DMS 273 (cell line): ENCODE measurements around the gene MORN4.
"Not testable (repeated sequence)": the region's sequence is repeated elsewhere in the genome, so short reads cannot be mapped to it uniquely, and the experiment has no call there.

ENCODE experiments used
- DNase-seq: peaks from one replicate; lab custom pipeline; 2025; ENCODE audit not compliant: unreplicated experiment; lab: John Stamatoyannopoulos, UW

Gene MORN4

GRCh38 chr10:97598407-97599271, 34.7 kb downstream of the MORN4 start:
- no peak for DNase-seq

DNA sequence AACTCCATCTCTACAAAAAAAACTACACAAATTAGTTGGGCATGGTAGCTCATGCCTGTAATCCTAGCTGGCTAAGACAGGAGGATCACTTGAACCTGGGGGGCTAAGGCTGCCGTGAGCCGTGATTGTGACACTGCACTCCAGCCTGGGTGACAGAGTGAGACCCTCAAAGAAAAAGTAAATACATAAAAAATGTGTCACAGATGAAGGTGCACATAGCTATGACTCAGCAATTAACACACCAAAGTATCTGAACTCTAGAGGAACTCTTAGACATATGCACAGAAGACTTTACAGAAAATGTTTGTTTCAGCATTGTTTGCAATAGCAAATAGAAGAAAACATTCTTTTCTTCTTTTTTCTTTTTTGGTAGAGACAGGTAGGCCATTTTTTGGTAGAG, 35.5 kb downstream of the MORN4 start:
- no peak for DNase-seq

- DNase-seq = no peak
Observed at GRCh38 chr10:97596101-97597082, 36.9 kb downstream of the MORN4 start.

- DNase-seq = no peak
Observed at GRCh38 chr10:97593421-97593820, 39.9 kb downstream of the MORN4 start.

GRCh38 chr10:97590748-97591495, 42.4 kb downstream of the MORN4 start:
- peak; percentile 65 for DNase-seq

- no peak for DNase-seq
Observed at GRCh38 chr10:97590082-97590747, 43.1 kb downstream of the MORN4 start.

DNA sequence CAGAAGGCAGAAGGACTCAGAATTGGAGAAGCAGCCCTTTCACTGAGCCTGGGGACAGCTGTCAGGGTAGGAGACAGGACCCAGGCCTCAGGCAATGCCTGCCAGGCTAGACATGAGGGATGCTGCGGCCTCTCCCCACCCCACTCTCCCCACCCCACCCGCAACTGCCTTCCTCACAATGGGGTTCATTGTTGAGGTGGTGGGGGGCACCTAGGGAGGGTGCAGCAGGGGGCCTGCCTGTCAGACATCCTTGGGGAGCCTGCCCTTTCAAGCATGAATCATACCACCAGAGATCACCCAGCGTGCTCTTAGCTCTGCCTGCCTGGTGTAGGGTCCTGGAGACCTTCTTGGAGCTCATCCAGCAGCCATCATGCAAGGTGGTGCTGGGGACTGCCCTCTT, 43.8 kb downstream of the MORN4 start, which contains the start of gene C10orf62:
Gene C10orf62, plus strand, starts transcription at position 243 of the 400 bp plus-strand sequence. CDS start 177 bp downstream, outside the sequence.
- no peak for DNase-seq

GRCh38 chr10:97587183-97587582, 46.1 kb downstream of the MORN4 start:
- no peak for DNase-seq

DNA sequence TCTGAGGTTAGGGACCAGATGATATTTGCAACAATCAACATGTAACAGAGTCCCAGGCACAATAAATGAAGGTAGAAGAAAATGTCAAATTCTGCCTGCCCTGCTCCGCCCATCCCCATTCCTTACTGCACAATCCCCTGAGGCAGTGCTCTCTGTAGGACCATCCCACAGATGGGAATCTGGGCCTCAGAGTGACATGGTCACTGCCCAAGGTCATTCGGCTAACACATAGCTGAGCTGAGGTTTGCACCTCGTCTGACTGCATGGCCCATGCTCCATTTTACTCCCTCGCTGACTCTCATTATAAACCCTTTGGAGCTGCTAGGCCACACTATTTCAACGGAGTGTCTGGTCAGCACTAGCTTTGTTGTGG, 47.9 kb downstream of the MORN4 start:
- no peak for DNase-seq

GRCh38 chr10:97584798-97585438, 48.4 kb downstream of the MORN4 start:
- no peak for DNase-seq

DNA sequence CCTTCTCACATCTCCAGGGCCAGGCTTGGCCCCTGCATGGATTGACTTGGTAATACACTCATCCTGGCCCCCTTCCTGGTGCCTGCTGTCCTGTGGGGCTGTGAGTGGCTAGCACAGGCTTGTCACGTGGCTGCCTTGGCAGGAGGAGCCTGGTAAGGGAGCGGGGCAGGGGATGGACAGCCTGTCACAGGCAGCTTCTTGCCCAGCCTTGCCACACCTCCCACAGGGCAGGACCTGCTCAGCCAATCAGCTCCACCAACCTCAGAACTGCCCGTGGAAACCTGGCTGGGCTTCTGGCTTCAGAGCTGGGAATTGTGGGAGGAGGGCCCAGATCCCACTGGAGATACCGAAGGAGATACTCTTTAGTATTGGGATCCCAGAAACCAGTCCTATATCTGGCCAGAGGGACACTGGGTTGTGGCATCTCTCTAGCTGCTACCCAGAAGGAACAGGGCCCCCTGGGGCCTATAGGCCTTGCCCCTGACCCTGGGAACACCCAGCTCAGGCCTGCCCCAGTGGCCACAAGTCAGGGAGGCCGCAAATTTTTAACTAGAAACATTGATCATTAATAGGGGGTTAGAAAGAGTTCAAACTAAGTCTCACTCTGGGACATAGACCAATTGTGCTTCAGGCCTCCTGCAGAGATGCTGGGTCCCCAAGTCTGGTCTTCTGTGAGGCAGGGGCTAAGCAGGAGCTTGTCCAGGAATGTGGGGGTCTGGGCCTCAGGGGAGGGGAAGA, 49.1 kb downstream of the MORN4 start, which contains the start of gene HOGA1:
Gene HOGA1, plus strand, starts transcription at position 330 of the 738 bp plus-strand sequence. Its CDS starts 315 bp downstream, at position 645.
- peak; percentile 95 for DNase-seq

GRCh38 chr10:97583476-97583875, 49.8 kb downstream of the MORN4 start:
- no peak for DNase-seq

DNA sequence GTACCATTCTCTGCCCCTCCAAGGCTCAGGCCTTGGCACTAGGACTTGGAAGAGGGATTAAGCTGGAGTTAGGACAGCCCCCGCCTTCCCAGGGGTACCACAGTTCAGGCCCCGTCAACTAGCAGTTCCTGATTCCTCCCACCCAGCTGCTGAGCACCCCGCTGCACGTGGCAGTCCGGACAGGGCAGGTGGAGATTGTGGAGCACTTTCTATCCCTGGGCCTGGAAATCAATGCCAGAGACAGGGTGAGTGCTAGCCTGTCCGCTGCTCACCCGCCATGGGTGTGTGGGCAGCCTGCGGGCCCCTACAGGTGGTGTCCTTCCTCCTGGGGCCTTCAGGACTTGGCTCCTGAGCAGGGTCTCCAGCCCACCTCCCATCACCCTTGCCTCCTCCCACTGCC, 51.1 kb downstream of the MORN4 start:
- DNase-seq = no peak

GRCh38 chr10:97580421-97581367, 52.6 kb downstream of the MORN4 start:
- DNase-seq = peak; percentile 10

GRCh38 chr10:97578171-97578844, 55.0 kb downstream of the MORN4 start:
- DNase-seq = no peak

DNA sequence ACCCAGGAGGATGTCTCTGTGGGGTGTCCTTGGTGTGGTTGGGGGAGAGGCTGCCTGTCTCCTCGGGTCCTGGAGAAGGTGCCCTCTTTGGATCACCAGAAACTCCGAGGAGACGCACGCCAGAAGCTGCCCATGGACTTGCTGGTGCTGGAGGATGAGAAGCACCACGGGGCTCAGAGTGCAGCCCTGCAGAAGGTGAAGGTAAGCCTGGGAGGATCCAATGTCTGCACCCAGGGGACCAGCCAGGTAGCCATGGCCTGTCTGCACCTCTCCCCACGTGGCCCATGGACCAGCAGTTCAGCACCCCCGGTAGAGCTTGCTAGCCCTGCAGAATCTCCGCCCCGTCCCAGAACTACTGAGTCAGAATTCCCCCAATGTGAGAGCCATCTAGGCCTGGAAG, 55.6 kb downstream of the MORN4 start:
- no peak for DNase-seq

DNA sequence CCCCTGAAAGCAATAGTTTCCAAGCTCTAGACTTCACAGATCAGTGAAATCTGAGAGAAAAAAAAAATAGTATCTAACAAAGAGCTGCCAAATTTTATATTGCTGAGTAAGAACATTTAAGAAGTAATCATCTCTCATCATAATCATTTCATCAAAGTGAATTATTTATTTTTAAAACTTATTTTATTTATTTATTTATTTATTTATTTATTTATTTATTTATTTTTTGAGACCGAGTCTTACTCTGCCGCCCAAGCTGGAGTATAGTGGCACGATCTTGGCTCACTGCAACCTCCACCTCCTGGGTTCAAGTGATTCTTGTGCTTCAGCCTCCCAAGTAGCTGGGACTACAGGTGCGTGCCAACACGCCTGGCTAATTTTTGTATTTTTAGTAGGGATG, 56.8 kb downstream of the MORN4 start:
- DNase-seq = not testable (repeated sequence)
